ENCODE results near the gene HELZ. TPM values are rescaled to one million over a fixed set of nuclear protein-coding genes. Genes with fewer than 3 reads are reported as not detected.

The HELZ gene
- total RNA-seq, 1 experiment from 2014 or later: 40.5 TPM

GRCh38 chr17:67152824-67153223, 92.2 kb downstream of the HELZ start (continued):
- TF ChIP-seq CTCF (IDR thresholded peaks at IDR 0.05 in 2 of 3, conservative IDR thresholded peaks at IDR 0.05 in 1 of 3; ENCODE audit: borderline replicate concordance in 1 of 3, insufficient read depth in 1 of 3, low read depth in 2 of 3, low read length in 2 of 3) (no peak), ZNF274 (IDR thresholded peaks at IDR 0.05; ENCODE audit: low read depth, low read length) (no peak), ZFX (IDR thresholded peaks at IDR 0.05) (no peak), POLR2A (IDR thresholded peaks at IDR 0.05; ENCODE audit: borderline replicate concordance, extremely low read depth, insufficient read depth, insufficient read length) (no peak), ATF3 (IDR thresholded peaks at IDR 0.05) (no peak)
- TF ChIP-seq, protein P1, sequence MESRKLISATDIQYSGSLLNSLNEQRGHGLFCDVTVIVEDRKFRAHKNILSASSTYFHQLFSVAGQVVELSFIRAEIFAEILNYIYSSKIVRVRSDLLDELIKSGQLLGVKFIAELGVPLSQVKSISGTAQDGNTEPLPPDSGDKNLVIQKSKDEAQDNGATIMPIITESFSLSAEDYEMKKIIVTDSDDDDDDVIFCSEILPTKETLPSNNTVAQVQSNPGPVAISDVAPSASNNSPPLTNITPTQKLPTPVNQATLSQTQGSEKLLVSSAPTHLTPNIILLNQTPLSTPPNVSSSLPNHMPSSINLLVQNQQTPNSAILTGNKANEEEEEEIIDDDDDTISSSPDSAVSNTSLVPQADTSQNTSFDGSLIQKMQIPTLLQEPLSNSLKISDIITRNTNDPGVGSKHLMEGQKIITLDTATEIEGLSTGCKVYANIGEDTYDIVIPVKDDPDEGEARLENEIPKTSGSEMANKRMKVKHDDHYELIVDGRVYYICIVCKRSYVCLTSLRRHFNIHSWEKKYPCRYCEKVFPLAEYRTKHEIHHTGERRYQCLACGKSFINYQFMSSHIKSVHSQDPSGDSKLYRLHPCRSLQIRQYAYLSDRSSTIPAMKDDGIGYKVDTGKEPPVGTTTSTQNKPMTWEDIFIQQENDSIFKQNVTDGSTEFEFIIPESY (IDR thresholded peaks at IDR 0.05; ENCODE audit: extremely low read depth, insufficient replicate concordance, low read length): no peak

- BruUV-seq (replicated peaks): no TSS peak
- Histone ChIP-seq H3K4me3 (replicated peaks in 1 of 2; ENCODE audit: low read depth in 1 of 2, low read length in 2 of 2) (no peak overlapping the region), H3K9me2 (ENCODE audit: insufficient read depth) (no peaks in the 10 kb centered on the region), H3K4me2 (ENCODE audit: low read length) (peak overlapping the region; percentile 31), H2AFZ (ENCODE audit: low read depth, low read length, poor library complexity, severe bottlenecking) (no peak overlapping the region), H3K27ac (ENCODE audit: low read depth, low read length) (no peak overlapping the region), H3K4me1 (ENCODE audit: control insufficient read depth in 1 of 2, insufficient read depth in 2 of 2, low read length in 2 of 2) (peaks cover 7 to 18% of the 10 kb centered on the region in 2 experiments), H4K20me1 (ENCODE audit: insufficient read depth) (no peaks in the 10 kb centered on the region), H3K9me3 (ENCODE audit: control insufficient read depth in 1 of 2, insufficient read depth in 1 of 2, low read depth in 1 of 2, low read length in 2 of 2) (no peaks in the 10 kb centered on the region), H3K79me2 (ENCODE audit: insufficient read depth, low read length) (no peaks in the 10 kb centered on the region), H3K36me3 (ENCODE audit: control insufficient read depth in 1 of 2, insufficient read depth in 2 of 2, low read length in 2 of 2) (peaks cover 5 to 18% of the 10 kb centered on the region in 2 experiments; a peak in 2 of 4 replicates), H3K9ac (ENCODE audit: low read length) (no peak overlapping the region), H3K27me3 (ENCODE audit: insufficient read depth, low read length) (no peaks in the 10 kb centered on the region)
- intact Hi-C loops (cut with micrococcal nuclease): no loop called here
- ATAC-seq (peak; percentile 83), DNase-seq (ENCODE audit: low read depth, low spot score) (peak; percentile 16)
- RAD21 ChIA-PET (ENCODE audit: low non-redundant PET in 1 of 2, low total read pairs in 2 of 2, uncharacterized antibody in 2 of 2, unreplicated experiment in 2 of 2): no interaction called here
- POLR2A ChIA-PET: no interaction called here
- CTCF ChIA-PET: no interaction called here
- no peak for TF ChIP-seq ATF3 (IDR thresholded peaks at IDR 0.05)
- peak; percentile 51 for TF ChIP-seq JUND (IDR thresholded peaks at IDR 0.05)
- no peak for TF ChIP-seq EZH2 (IDR thresholded peaks at IDR 0.05)
- TF ChIP-seq ZNF274 (IDR thresholded peaks at IDR 0.05; ENCODE audit: low read depth, low read length): no peak
- TF ChIP-seq FOSL1 (IDR thresholded peaks at IDR 0.05; ENCODE audit: low read depth): peak; percentile 77
- TF ChIP-seq EGR1 (IDR thresholded peaks at IDR 0.05; ENCODE audit: low read depth): peak; percentile 80
- TF ChIP-seq POLR2AphosphoS5 (IDR thresholded peaks at IDR 0.05; ENCODE audit: low read depth, low read length): no peak
Observed at GRCh38 chr17:67151717-67152116, 93.3 kb downstream of the HELZ start.
